ENCODE results near the gene CHPF.

The CHPF gene

DNA sequence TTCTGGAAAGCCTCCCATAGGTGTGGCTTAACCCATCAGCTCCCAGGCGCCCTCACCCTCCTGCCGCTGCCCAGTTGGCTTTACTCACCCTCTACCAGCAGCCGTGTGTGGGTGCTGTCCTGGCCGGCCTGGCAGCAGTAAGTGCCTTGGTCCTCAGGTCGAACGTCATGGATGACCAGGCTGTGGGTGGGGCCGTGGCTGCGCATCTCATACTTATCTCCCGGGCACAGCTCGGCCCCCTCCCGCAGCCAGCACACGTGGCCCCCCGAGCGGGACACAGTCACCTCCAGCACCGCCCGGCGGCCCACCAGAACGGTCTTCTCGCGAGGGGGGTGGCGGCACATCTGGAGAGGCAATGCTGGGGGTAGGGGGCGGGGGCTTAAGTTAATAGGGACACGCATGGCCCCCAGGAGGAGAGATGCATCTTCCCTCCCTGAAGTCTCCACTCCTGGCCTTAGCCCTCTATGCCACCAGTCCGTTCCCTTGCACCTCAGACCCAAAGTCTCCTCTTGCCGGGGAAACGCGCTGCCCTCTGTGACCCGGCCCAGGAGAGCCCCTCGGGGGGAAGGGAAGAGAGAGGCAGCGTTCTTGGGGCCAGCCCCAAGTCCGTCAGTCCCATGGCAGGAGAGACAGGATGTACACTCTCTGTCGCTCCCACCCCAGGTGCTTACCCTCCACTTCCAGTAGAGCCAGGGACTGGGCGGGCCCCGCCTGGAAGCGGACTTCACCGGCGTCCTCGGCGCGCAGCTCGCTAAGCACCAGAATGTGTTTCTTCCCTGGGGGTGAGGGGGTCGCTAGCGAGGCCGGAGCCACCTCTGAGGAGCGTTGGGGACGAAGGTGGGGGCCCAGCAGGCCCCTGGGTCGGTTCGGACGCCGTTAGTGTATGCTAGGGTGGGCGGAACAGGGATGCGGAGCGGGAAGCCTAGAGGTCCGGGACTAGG, 8.1 kb upstream of the CHPF start:
- no peak for DNase-seq

DNA sequence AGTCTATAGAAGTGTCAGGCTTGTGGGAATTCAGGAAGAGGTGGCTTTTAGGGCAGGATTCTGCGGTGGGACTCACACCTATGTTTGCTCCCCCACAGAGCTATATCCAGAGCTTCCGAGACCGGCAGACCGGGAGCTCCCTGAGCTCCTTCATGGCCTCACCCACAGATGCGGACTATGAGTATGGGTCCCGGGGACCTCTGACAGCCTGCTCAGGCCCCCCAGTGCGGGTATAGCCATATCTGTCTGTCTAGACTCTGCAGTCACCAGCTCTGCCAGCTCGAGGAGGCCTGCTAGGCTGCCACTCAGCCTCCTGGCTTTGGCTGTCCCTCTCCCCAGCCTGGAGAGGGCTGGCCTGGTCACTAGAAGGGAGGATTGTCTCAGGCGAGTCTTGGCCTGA, 6.0 kb upstream of the CHPF start:
- DNase-seq = no peak

DNA sequence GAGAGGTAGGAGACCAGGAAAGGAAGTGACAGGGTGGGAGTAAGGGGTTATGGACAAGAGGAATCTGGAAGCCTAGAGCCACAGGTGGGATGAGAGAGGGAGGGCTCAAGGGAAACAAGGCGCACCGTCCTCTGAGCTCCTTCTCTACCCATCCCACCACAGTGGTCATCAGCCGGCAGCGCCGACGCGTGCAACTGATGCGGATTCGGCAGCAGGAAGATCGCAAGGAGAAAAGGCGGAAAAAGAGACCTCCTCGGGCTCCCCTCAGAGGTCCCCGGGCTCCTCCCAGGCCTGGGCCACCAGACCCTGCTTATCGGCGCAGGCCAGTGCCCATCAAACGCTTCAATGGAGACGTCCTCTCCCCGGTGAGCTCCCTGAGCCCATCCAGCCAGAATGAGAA, 5.4 kb upstream of the CHPF start:
- DNase-seq = no peak

DNA sequence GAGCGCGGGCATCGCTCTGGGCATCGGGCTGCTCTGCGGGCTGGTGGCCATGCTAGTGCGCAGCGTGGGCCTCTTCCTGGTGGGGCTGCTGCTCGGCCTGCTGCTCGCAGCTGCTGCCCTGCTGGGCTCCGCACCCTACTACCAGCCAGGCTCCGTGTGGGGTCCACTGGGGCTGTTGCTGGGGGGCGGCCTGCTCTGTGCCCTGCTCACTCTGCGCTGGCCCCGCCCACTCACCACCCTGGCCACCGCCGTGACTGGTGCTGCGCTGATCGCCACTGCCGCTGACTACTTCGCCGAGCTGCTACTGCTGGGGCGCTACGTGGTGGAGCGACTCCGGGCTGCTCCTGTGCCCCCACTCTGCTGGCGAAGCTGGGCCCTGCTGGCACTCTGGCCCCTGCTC, 4.0 kb upstream of the CHPF start:
- DNase-seq = no peak

DNA sequence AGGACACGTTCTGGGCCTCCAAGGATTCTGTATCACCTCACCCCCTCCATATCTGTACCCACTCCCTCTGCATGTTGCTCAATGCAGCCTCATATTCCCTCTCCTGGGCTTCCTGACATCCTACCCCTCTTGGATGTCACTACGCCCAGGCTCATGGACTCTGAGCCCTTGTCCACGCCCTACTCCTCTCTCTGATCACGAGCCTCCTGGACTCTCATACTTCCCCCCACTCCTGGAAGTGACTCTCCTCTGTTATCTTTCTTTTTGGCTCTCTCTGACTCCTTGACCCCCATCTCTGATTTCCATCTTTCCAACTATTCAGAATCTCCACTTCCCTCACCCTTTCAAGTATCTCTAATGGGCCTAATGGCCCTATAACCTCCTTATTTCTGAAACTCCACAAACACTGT, 2.3 kb upstream of the CHPF start:
- DNase-seq = no peak

DNA sequence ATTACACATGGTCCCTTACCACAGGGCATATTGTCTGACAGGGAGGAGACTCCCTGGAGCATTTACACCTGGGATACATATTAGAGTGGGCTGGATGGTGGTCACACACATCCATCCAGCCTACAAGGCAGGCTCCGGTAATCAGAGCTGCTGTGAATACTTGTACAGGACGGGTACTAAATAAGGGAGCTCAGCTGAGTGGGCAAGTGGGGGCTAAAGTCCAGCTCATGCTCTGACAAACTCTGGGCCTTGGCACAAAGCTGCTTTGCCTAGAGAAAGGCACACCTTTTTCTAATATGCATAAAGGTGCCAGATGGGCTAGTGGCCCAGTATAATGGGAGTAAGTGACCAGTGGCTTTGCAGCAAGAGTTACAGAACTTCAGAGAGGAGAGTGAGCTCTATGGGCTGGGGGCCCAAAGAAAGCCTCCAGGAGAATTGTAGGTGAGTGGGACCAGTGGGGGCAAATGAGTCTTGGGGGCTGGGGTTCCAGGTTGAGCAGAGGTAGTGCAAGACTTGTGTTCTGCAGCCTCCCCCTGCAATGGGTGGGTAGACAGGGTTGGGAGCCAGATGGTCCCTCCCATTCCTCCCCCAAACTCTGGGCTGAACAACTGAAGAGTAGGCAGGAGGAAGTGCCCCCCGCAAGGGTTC, 1.8 kb upstream of the CHPF start:
- no peak for DNase-seq

DNA sequence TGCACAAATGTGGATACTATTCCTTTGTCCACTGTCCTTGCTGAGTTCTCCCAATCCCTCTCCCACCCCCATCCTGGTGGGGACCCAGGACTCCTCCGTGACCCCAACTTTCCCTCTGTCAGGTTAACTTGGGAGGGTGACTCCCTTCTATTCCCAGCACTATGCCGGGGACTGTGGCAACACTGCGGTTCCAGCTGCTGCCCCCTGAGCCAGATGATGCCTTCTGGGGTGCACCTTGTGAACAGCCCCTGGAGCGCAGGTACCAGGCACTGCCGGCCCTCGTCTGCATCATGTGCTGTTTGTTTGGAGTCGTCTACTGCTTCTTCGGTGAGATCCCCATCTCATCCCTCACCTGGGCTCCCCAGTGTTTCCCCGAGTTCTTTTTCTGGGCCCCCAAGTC, 958 bp upstream of the CHPF start:
- DNase-seq = no peak

DNA sequence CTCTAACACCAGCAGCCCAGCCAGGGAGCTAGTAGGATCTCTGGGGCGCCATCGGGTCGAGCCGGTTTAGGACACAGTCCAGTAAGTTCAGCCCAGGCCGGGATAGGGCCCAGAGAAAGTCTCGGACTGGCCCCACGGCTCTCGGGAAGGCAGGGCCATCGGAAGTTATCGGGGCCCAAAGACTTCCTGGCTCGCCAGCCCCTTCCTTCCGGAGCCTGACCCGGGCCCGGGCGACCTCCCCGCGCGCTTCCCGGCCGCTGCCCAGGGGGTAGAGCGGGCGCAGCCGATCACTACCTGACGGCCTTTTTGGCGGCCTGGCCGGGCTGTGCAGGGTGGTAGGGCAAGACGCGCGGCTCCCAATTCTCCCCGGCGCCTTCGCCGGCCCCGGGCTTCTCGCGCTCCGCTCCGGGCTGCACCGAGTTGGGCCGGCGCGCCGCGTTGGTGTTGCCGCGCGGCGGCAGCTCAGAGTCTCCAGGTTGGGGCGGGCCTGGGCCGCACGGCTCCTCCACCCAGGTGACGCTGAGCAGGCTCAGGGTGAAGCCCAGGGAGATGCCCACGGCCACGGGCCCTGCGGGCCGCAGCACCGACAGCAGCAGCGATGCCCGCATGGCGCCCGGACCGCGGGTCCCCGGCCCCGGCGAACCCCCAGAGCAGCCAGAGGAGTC, 546 bp downstream of the CHPF start:
- DNase-seq = no peak

DNA sequence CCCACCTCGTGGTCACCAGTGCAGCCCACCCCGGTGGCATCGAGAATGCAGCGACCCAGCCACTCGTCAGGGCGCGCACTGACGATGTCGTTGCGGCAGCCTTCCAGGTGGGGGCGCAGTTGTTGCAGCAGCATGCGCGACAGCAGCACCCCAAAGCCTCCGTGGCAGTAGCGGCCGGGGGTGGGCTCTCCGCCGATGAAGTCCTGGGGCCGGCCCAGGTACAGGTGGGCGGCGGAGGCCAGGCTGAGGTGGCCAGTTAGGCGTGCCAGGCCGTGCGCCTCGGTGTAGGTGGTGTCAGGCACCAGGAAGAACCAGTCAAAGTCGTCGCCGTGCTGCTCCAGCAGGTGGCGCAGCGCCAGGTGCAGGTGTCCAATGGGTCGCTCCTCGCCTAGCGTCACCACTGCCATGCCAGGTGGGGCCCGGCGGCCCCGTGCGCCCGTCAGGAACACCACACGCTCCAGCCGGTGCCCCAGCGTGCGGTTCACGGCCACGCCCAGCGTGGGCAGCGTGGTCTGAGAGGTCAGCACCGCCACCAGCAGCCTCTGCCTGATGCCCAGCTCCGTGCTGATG, 1.9 kb downstream of the CHPF start:
- peak; percentile 70 for DNase-seq

DNA sequence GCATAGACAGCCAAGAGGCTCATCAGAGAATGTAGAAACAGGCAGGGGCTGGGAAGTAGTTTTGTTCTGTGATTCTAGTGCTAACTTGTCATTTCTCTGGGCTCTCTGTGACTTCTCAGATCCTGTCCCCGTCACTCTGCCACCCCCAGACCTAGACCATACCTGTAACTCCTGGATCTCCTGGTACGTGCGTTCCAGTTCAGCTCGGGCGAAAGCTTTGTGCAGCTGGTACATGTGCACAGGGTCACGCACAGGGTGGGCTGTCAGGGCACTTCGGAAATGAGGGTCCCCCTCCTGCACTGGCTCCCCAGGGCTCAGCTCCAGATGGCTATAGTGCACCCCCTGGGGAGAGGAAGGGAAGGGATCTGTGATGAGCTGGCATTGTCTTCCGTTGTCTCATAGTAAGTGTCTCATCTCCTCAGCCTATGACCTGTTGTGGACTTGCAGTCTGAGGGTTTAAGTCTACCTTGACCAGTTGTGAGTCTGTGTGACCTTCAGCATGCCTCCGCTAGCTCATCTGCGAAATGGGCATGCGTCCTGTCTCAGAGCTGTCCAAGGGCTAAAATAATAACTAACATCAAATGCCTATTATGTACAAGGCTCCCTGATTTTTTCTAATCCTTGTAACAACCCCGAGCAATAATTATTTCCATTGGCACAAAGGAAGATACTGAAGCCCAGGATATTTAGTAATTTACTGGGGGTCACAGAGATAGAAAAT, 2.7 kb downstream of the CHPF start:
- DNase-seq = no peak

DNA sequence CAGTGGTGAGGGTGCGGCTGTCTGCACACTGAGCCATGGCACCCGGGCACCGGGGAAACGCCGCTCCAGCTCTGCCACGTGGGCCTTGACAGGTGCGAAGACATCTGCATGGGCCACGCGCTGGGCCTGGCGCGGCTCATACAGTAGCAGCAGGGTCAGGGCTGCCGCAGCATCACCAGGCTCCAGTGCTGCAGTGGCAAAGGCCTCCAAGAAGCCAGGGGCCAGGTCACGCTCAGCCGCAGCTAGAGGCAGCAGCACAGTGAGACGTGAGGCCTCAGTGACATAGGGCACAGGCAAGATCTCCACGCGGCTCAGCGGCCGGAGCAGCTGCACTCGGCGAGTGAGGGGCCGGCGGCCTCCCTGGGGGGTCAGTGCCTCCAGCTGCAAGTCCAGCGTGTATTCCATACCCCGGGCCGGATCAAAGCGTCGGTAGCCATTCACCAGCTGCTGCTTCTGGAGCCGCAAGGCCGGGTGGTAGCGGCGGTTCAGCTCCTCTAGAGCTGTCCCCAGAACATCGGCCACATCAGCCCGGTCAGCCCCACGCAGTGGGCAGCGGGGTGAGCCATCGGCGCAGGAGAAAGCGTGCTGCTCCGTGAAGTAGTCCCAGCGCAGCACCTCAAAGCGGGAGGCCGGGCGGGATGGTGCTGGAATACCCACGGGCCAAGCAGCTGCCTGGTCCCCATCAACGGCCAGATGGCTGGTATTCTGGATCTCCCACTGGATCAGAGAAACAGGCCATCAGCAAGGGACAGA, 3.5 kb downstream of the CHPF start:
- no peak for DNase-seq

DNA sequence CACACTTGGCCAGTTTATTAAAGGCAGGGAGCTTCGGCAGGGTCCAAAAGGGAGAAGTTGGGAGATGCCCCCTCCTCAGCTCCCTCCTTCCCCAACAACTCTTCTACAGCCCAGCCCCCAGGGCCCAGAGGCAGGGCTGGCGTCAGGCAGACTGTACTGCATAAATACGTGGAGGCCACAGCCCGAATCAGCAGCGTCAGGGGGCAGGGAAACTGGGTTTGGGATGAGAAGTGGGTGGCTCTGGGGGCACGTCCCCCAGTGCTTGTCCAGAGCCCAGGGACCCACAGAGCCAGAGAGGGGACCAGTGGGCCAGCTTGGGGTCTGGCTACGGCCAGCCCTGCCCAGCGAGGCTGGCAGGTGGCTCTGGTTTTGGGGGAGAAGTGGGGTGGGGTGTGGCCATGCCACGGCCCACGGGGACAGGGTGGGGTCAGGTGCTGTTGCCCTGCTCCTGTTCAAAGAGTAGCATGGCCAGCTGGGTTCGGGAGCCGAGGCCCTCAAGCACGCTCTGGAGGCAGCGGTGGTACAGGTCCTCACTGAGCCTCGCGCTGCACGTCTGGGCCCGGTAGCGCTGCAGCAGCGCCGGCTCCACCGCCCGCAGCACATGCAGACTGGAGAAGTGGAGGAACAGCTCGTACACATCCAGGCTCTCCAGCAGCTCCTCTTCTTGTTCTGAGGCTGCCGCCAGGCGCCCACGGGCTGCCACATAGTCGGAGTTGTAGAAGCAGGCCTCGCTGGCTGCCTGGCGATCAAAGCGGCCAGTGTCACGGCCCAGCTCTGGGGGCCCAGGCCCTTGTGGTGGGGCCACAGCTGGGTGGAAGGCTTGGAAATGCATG, 4.4 kb downstream of the CHPF start:
- no peak for DNase-seq

DNA sequence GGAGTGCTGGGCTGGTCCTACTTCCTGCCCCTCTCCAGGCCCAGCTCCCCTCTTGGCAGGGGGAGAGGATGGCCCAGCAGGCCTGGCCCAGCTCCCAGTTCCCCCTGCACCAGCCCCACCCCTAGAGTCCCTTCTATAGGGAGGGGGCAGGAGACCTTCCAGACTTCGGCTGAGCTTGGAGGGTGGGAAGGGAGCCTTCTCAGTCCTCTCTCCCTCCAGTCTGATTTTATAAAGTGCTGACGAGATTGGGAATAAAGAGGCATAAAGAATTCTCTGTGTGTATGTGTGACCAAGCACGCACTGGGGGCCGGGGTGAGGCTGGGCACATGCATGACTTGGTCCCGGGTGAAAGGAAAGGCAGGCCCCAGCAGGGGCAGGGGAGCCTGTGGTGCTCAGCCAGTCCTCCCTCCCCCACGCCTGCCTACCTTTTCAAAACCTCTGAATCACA, 5.1 kb downstream of the CHPF start:
- no peak for DNase-seq

DNA sequence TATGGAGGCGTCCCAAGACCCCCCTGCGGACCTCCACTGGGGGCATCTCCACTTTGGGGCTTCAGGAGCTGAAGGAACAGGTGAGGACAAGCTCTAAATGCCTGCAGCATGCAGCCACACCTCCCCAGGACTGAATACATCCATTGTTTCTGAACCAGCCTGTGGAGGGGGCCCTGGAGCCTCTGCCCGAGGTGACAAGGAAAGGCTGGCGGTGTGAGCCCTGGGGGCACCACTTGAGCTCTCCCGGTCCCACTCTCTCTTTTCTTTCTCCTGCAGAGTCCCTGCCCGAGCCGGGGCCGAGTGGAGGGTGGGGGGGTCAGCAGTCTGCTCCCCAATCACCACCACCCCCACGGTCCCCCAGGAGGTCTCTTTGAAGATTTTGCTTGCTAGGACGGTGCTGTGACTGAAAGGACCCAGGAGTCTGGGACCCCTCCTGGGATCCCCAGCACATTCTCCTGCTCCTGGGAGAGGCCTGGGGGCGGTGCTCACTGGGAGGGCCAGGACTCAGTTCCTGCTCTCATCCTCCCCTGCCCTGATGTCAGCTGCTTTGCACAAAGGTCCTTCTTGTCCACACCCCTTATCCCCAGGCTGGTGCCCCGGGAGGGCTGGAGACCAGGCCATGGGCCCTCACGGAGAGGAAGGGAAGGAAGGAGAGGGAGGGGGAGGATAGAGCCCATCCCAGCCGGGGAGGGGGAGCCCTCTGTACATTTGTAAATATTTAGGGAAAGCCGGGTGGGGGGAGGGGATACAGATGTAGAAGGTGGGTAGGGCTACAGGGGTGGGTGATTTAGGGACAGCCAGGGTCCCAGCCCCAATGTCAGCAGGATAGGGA, 5.7 kb downstream of the CHPF start:
- DNase-seq = no peak

DNA sequence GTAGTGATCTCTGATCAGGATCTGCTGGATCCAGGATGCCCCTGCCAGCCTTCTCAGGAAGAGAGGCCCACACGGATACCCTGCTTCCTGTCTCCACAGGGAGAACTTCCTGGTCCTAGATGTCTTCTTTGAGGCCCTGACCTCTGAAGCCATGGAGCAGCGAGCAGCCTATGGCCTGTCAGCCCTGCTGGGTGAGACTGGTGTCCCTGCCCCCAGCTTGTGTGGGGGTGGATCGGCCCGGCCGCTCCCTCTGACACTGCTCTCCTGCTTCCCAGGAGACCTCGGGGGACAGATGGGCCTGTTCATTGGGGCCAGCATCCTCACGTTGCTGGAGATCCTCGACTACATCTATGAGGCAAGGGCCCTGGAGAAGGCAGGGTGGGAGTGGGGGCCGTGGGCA, 6.6 kb downstream of the CHPF start:
- no peak for DNase-seq

DNA sequence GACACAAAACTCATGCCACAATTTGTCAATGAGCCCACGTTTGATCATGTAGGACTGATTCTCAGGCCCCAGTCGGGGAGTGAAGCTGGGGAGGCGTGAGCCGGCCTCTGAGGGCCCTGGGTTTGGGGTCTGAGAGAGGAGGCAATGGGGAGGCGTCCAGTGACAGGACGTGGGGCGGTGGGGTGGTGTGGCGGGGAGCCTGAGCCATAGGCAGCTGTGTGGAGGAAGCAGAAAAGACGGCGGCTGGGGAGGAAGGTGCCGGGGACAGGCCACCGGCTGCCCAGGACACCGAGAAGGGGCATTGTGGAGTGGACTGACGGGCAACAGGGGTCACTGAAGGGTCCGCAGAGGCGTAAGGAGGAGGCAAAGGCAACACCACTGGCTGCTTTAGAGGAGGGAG, 7.2 kb downstream of the CHPF start:
- DNase-seq = no peak

DNA sequence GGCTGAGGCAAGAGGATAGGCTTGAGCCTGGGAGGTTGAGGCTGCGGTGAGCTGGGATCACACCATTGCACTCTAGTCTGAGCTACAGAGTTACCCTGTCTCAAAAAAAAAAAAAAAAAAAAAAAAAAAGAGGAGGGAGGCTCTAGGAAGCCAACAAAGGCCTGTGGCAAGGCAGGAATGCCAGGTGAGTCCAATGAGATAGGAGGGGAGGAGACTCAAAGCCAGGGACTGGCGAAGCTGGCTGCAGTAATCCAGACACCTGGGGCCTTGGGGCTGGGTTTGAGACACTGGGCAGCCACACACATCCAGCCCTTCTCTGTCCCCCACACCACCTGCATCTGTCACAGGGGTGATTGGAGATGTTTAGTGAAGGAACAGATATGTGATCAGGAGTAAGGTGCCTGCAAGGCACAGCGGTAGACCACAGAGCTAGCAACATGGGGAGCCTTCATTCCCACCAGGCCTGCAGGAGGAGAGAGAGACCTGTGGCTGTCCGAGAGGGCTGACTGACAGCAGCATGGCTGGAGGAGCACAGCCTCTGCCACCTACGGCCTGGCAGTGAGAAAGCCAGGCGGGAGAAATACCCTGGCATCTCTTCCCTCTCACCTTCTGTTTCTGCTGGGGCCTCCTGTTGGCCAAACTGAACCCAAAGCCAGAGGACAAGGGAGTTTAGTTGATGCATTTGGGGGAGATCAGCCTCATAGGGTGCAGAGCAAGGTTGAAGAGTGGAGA, 9.5 kb downstream of the CHPF start:
- DNase-seq = no peak

DNA sequence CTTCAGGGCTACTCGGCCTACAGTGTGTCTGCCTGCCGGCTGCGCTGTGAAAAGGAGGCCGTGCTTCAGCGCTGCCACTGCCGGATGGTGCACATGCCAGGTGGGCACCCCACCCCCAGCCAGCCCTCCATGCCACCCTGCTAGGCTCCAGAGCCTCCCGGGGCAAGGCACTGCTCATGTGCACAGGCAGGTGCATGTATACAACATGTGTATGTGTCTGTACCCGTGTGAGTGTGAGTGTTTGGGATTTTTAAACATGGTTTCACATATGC, 11.3 kb downstream of the CHPF start:
- no peak for DNase-seq

DNA sequence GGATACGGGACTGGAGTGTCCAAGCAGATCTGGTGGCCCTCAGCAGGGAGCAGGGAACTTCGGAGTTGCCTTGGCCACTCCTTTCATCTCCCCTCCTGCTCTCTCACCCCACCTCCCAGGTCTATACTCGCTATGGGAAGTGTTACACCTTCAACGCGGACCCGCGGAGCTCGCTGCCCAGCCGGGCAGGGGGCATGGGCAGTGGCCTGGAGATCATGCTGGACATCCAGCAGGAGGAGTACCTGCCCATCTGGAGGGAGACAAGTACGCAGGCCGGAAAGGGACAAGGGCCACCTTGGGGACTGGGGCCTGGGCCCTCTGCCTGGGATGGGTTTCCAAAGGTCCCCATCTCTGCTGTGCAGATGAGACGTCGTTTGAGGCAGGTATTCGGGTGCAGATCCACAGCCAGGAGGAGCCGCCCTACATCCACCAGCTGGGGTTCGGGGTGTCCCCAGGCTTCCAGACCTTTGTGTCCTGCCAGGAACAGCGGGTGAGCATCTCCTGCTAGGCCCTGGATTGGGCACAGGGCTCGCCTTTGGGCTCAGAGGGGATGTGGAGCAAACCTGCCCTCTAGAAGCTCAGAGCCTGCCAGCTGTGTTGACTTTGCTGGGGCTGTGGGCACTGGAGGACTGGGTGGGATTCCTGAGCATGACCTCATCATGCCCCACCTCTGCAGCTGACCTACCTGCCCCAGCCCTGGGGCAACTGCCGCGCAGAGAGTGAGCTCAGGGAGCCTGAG, 11.8 kb downstream of the CHPF start:
- DNase-seq = no peak

Measured in T1000 (cell line).